SK-N-SH treated with all-trans-retinoic acid at 6 μM for 48 hours (cell line): ENCODE measurements around the gene DDX28.

Source experiments
- ATAC-seq: fragments of 200-7000 bp; cut with Tn5 transposase; 3 replicates; pipeline ENCODE4 v1.9.1; 2020; ENCODE audit warnings: mild to moderate bottlenecking, moderate library complexity
- ARNTL ChIP-seq: fragments of 450-650 bp; formaldehyde crosslinking; IDR thresholded peaks from 2 replicates; pipeline ENCODE4 v1.5.0; 2020; ENCODE audit warnings: low read depth, mild to moderate bottlenecking, moderate library complexity, borderline replicate concordance
- BACH2 ChIP-seq: fragments of 250-450 bp; sonication (Bioruptor Pico); IDR thresholded peaks from 2 replicates; pipeline ENCODE4 v1.9.0; 2021; ENCODE audit warnings: mild to moderate bottlenecking, borderline replicate concordance
- CREB5 ChIP-seq: fragments of 250-450 bp; sonication (Bioruptor Pico); IDR thresholded peaks from 2 replicates; pipeline ENCODE4 v1.5.1; 2020; ENCODE audit warnings: low read depth, mild to moderate bottlenecking, moderate library complexity
- CSRNP3 ChIP-seq: fragments of 250-450 bp; sonication (Bioruptor Pico); IDR thresholded peaks from 2 replicates; pipeline ENCODE4 v1.5.1; 2021; ENCODE audit warnings: mild to moderate bottlenecking, moderate library complexity
- ISL1 ChIP-seq: fragments of 250-450 bp; sonication (Bioruptor Pico); IDR thresholded peaks from 2 replicates; pipeline ENCODE4 v2.1.2; 2022; ENCODE audit warnings: mild to moderate bottlenecking, moderate library complexity
- OSR1 ChIP-seq: fragments of 250-450 bp; sonication (Bioruptor Pico); IDR thresholded peaks from 2 replicates; pipeline ENCODE4 v1.8.0; 2022; ENCODE audit warnings: moderate library complexity, mild to moderate bottlenecking, inconsistent platforms
- PATZ1 ChIP-seq: fragments of 250-450 bp; sonication (Bioruptor Pico); IDR thresholded peaks from 2 replicates; pipeline ENCODE4 v1.8.0; 2020; ENCODE audit warnings: mild to moderate bottlenecking, moderate library complexity, borderline replicate concordance
- POU6F1 ChIP-seq: fragments of 250-450 bp; sonication (Bioruptor Pico); IDR thresholded peaks from 2 replicates; pipeline ENCODE4 v1.8.0; 2021; ENCODE audit warnings: low read depth, mild to moderate bottlenecking, moderate library complexity, borderline replicate concordance
- RARB ChIP-seq: fragments of 250-450 bp; sonication (Bioruptor Pico); IDR thresholded peaks from 2 replicates; pipeline ENCODE4 v1.8.0; 2021; ENCODE audit warnings: mild to moderate bottlenecking, moderate library complexity
- SNAI2 ChIP-seq: fragments of 250-450 bp; sonication (Bioruptor Pico); IDR thresholded peaks from 2 replicates; pipeline ENCODE4 v1.5.0; 2020; ENCODE audit warnings: mild to moderate bottlenecking, moderate library complexity
- TCF4 ChIP-seq: fragments of 250-450 bp; sonication (Bioruptor Pico); IDR thresholded peaks from 2 replicates; pipeline ENCODE4 v1.8.0; 2021; ENCODE audit warnings: mild to moderate bottlenecking, moderate library complexity, borderline replicate concordance
- ZC3H10 ChIP-seq: fragments of 250-450 bp; sonication (Bioruptor Pico); IDR thresholded peaks from 2 replicates; pipeline ENCODE4 v1.5.1; 2021; ENCODE audit warnings: mild to moderate bottlenecking, moderate library complexity
- ZFP30 ChIP-seq: fragments of 450-650 bp; formaldehyde crosslinking; IDR thresholded peaks from 2 replicates; pipeline ENCODE4 v1.5.0; 2022; ENCODE audit warnings: mild to moderate bottlenecking, moderate library complexity
- ZNF565 ChIP-seq: fragments of 450-650 bp; formaldehyde crosslinking; conservative IDR thresholded peaks from 2 replicates; pipeline ENCODE4 v1.5.0; 2020; ENCODE audit warnings: low read depth, mild to moderate bottlenecking, moderate library complexity
- ZNF70 ChIP-seq: fragments of 450-650 bp; formaldehyde crosslinking; IDR thresholded peaks from 2 replicates; pipeline ENCODE4 v1.5.0; 2020; ENCODE audit warnings: mild to moderate bottlenecking, moderate library complexity
- ZNF8 ChIP-seq: fragments of 450-650 bp; formaldehyde crosslinking; IDR thresholded peaks from 2 replicates; pipeline ENCODE4 v1.5.0; 2020; ENCODE audit warnings: mild to moderate bottlenecking, moderate library complexity

DDX28 gene

GRCh38 chr16:67986949-67987348, 36.1 kb downstream of the DDX28 start (continued):
- no peak for TF ChIP-seq PATZ1 (CRISPR knock-in tag)
- no peak for TF ChIP-seq ZC3H10
- no peak for TF ChIP-seq ZNF8 (CRISPR knock-in tag)
- no peak for TF ChIP-seq BACH2 (CRISPR knock-in tag)
- no peak for TF ChIP-seq ZFP30 (CRISPR knock-in tag)
- TF ChIP-seq CREB5 (CRISPR knock-in tag): no peak
- no peak for TF ChIP-seq CSRNP3 (CRISPR knock-in tag)
- TF ChIP-seq OSR1 (CRISPR knock-in tag): no peak
- no peak for TF ChIP-seq ISL1 (CRISPR knock-in tag)
- TF ChIP-seq ZNF70: no peak

GRCh38 chr16:67982011-67982696, 40.9 kb downstream of the DDX28 start:
- no peak for ATAC-seq
- no peak for TF ChIP-seq RARB
- TF ChIP-seq OSR1 (CRISPR knock-in tag): no peak
- TF ChIP-seq ZNF8 (CRISPR knock-in tag): no peak
- no peak for TF ChIP-seq ZC3H10
- no peak for TF ChIP-seq POU6F1 (CRISPR knock-in tag)
- no peak for TF ChIP-seq ZFP30 (CRISPR knock-in tag)
- no peak for TF ChIP-seq ARNTL
- TF ChIP-seq ISL1 (CRISPR knock-in tag): no peak
- TF ChIP-seq ZNF70: no peak
- TF ChIP-seq BACH2 (CRISPR knock-in tag): no peak

GRCh38 chr16:67979955-67980678, 42.9 kb downstream of the DDX28 start, which contains the start of gene DPEP3:
Gene DPEP3, minus strand, starts transcription at chr16:67980499. Its CDS starts 119 bp downstream, at chr16:67980380.
- TF ChIP-seq ZFP30 (CRISPR knock-in tag) (no peak), PATZ1 (CRISPR knock-in tag) (no peak), ZNF8 (CRISPR knock-in tag) (no peak), SNAI2 (CRISPR knock-in tag) (no peak), ZNF565 (CRISPR knock-in tag) (no peak), ISL1 (CRISPR knock-in tag) (no peak), TCF4 (CRISPR knock-in tag) (no peak), BACH2 (CRISPR knock-in tag) (no peak), OSR1 (CRISPR knock-in tag) (no peak)
- ATAC-seq: no peak
